Measurements from ENCODE around the gene CFAP54. TPM values are rescaled to one million over a fixed set of nuclear protein-coding genes. Genes with fewer than 3 reads are reported as not detected.

CFAP54 gene
- total RNA-seq, 1 experiment from 2014 or later: 0.56 TPM

DNA sequence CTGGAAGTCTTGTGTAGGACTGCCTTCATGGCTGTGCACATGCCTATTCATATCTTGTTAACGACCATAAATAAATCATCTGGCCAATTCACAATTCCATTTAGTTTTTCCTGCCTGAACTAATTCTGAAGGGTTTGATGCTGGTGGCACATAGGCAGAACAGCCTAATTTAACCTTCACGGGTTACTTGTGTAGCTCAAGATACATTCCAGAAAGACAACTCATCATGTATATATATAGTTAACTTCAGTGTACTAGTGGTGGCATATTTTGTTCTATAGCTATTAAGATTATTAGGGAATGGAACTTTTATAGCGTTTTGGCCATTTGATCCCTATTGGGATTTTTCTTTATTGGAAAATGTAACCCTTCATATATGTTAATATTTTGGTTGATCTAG lies 31.4 kb downstream of the CFAP54 start:
- no peak for DNase-seq (ENCODE audit: unreplicated experiment)

GRCh38 chr12:96521895-96522682 lies 32.7 kb downstream of the CFAP54 start:
- H3K9me3 Mint-ChIP-seq (ENCODE audit: unreplicated experiment): no peaks in the 10 kb centered on the region
- no peaks in the 10 kb centered on the region for H3K36me3 Mint-ChIP-seq (ENCODE audit: insufficient read depth, unreplicated experiment)
- TF ChIP-seq, protein P1, sequence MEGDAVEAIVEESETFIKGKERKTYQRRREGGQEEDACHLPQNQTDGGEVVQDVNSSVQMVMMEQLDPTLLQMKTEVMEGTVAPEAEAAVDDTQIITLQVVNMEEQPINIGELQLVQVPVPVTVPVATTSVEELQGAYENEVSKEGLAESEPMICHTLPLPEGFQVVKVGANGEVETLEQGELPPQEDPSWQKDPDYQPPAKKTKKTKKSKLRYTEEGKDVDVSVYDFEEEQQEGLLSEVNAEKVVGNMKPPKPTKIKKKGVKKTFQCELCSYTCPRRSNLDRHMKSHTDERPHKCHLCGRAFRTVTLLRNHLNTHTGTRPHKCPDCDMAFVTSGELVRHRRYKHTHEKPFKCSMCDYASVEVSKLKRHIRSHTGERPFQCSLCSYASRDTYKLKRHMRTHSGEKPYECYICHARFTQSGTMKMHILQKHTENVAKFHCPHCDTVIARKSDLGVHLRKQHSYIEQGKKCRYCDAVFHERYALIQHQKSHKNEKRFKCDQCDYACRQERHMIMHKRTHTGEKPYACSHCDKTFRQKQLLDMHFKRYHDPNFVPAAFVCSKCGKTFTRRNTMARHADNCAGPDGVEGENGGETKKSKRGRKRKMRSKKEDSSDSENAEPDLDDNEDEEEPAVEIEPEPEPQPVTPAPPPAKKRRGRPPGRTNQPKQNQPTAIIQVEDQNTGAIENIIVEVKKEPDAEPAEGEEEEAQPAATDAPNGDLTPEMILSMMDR (IDR thresholded peaks at IDR 0.05; ENCODE audit: unreplicated experiment): no peak
- POLR2A ChIA-PET: interaction anchor here (0.6 kb wide), 1 partner anchor 11 kb away, joined by 4 read pairs; no protein-coding TSS in a partner anchor
- H3K27ac Mint-ChIP-seq (ENCODE audit: low read depth, unreplicated experiment): no peak overlapping the region
- BruUV-seq (replicated peaks): no TSS peak
- intact Hi-C loops (cut with micrococcal nuclease): no loop called here
- no peak overlapping the region for H3K4me3 Mint-ChIP-seq (ENCODE audit: unreplicated experiment)
- peaks cover 13% of the 10 kb centered on the region for H3K4me1 Mint-ChIP-seq (ENCODE audit: insufficient read depth, unreplicated experiment)
- DNase-seq (ENCODE audit: unreplicated experiment): no peak
- H3K27me3 Mint-ChIP-seq (ENCODE audit: insufficient read depth, unreplicated experiment): no peaks in the 10 kb centered on the region
- CTCF ChIA-PET: interaction anchor here (0.5 to 1.9 kb wide), 3 partner anchors 33 to 1854 kb away, joined by 3 to 8 read pairs (median 4); partner anchors contain the start of gene CFAP54

More for the DNA sequence above, 31.4 kb downstream of the CFAP54 start:
- Mint-ChIP-seq H3K4me3 (ENCODE audit: unreplicated experiment) (no peak overlapping the region), H3K27me3 (ENCODE audit: insufficient read depth, unreplicated experiment) (no peaks in the 10 kb centered on the region), H3K4me1 (ENCODE audit: insufficient read depth, unreplicated experiment) (peaks cover 13% of the 10 kb centered on the region), H3K9me3 (ENCODE audit: unreplicated experiment) (no peaks in the 10 kb centered on the region), H3K27ac (ENCODE audit: low read depth, unreplicated experiment) (no peak overlapping the region), H3K36me3 (ENCODE audit: insufficient read depth, unreplicated experiment) (no peaks in the 10 kb centered on the region)
- no TSS peak for BruUV-seq (replicated peaks)
- TF ChIP-seq, protein P1 (IDR thresholded peaks at IDR 0.05; ENCODE audit: unreplicated experiment): no peak
- ChIA-PET POLR2A (no interaction called here), CTCF (interaction anchor here (0.6 to 9.1 kb wide), 4 partner anchors 305 to 1935 kb away, joined by 3 to 104 read pairs (median 40); no protein-coding TSS in a partner anchor)
- intact Hi-C loops (cut with micrococcal nuclease): no loop called here

DNA sequence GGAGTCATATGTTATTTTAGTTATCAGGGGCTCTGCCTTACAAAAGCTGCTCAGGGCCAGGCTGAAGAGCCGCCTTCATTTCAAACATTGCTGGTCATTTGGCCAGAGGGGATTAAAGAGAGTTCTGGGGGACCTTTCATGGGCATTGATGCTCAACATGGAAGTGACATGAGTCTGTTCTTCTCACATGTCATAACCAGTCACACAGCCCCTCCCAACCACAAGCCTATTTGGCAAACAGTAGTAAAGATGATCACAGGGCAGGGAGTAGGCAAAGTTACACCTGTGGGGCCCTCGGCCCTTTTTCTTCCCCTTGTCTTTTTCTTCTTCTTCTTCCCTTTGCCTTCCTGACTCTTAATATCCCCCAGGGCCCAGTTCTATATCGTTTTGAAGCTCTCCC lies 33.3 kb downstream of the CFAP54 start:
- Mint-ChIP-seq H3K27ac (ENCODE audit: low read depth, unreplicated experiment) (no peak overlapping the region), H3K36me3 (ENCODE audit: insufficient read depth, unreplicated experiment) (no peaks in the 10 kb centered on the region), H3K27me3 (ENCODE audit: insufficient read depth, unreplicated experiment) (no peaks in the 10 kb centered on the region), H3K4me3 (ENCODE audit: unreplicated experiment) (no peak overlapping the region), H3K9me3 (ENCODE audit: unreplicated experiment) (no peaks in the 10 kb centered on the region), H3K4me1 (ENCODE audit: insufficient read depth, unreplicated experiment) (peaks cover 13% of the 10 kb centered on the region)
- TF ChIP-seq, protein P1 (IDR thresholded peaks at IDR 0.05; ENCODE audit: unreplicated experiment): no peak
- ChIA-PET CTCF (interaction anchor here (1.6 to 1.9 kb wide), 2 partner anchors 33 to 461 kb away, joined by 4 to 8 read pairs; partner anchors contain the start of gene CFAP54), POLR2A (interaction anchor here (0.6 kb wide), 1 partner anchor 11 kb away, joined by 4 read pairs; no protein-coding TSS in a partner anchor)
- intact Hi-C loops (cut with micrococcal nuclease): no loop called here
- no peak for DNase-seq (ENCODE audit: unreplicated experiment)
- BruUV-seq (replicated peaks): no TSS peak

- H3K27ac Mint-ChIP-seq (ENCODE audit: low read depth, unreplicated experiment): no peak overlapping the region
- TF ChIP-seq, protein P1 (IDR thresholded peaks at IDR 0.05; ENCODE audit: unreplicated experiment): no peak
- CTCF ChIA-PET: interaction anchor here (1.2 to 1.7 kb wide), 3 partner anchors 9 to 465 kb away, joined by 3 to 8 read pairs (median 5); no protein-coding TSS in a partner anchor
- intact Hi-C loops (cut with micrococcal nuclease): no loop called here
- H3K27me3 Mint-ChIP-seq (ENCODE audit: insufficient read depth, unreplicated experiment): no peaks in the 10 kb centered on the region
- POLR2A ChIA-PET: interaction anchor here (1.0 kb wide), 1 partner anchor 127 kb away, joined by 4 read pairs; no protein-coding TSS in a partner anchor
- no peaks in the 10 kb centered on the region for H3K36me3 Mint-ChIP-seq (ENCODE audit: insufficient read depth, unreplicated experiment)
- no peaks in the 10 kb centered on the region for H3K9me3 Mint-ChIP-seq (ENCODE audit: unreplicated experiment)
- H3K4me3 Mint-ChIP-seq (ENCODE audit: unreplicated experiment): no peak overlapping the region
- no TSS peak for BruUV-seq (replicated peaks)
- DNase-seq (ENCODE audit: unreplicated experiment): no peak
- H3K4me1 Mint-ChIP-seq (ENCODE audit: insufficient read depth, unreplicated experiment): peaks cover 7% of the 10 kb centered on the region
Measured at GRCh38 chr12:96526110-96526509, 36.7 kb downstream of the CFAP54 start.
